ENCODE results near the gene UTS2B.

- no peak for TF ChIP-seq POLR2A (IDR thresholded peaks at IDR 0.05)
- no peak for TF ChIP-seq CTCF (IDR thresholded peaks at IDR 0.05)
Observed at GRCh38 chr3:191350396-191351090, 20.2 kb upstream of the UTS2B start.
